Lower lobe of right lung (tissue), 2 donors: ENCODE measurements around the gene LRRC4C. TPM values are rescaled to one million over a fixed set of nuclear protein-coding genes. Genes with fewer than 3 reads are reported as not detected.
A peak's percentile ranks its signal among the peaks of the same experiment; 100 is the strongest.

Experiments used
- ATAC-seq, 2 donors: fragments of 200-7000 bp; cut with Tn5 transposase; one replicate each; pipeline ENCODE4 v1.9.1; 2020 to 2022; ENCODE audit warnings: mild to moderate bottlenecking in 2 of 2, moderate library complexity in 2 of 2
- DNase-seq: peaks from one replicate; pipeline ENCODE4 v3.0.0-alpha.2; 2020
- H3K27ac ChIP-seq: fragments of 200-600 bp; one replicate; pipeline ENCODE4 v1.8.0; 2022
- H3K27me3 ChIP-seq: fragments of 200-600 bp; one replicate; pipeline ENCODE4 v1.8.0; 2022; ENCODE audit warnings: low read depth
- H3K36me3 ChIP-seq: fragments of 200-600 bp; one replicate; pipeline ENCODE4 v1.8.0; 2022; ENCODE audit warnings: mild to moderate bottlenecking
- H3K4me1 ChIP-seq: fragments of 200-600 bp; one replicate; pipeline ENCODE4 v1.8.0; 2022
- H3K4me3 ChIP-seq: fragments of 200-600 bp; one replicate; pipeline ENCODE4 v1.8.0; 2022; ENCODE audit warnings: mild to moderate bottlenecking
- H3K9me3 ChIP-seq: fragments of 200-600 bp; one replicate; pipeline ENCODE4 v1.8.0; 2022
- CTCF ChIP-seq: fragments of 200-600 bp; IDR thresholded peaks from one replicate; pipeline ENCODE4 v1.8.0; 2022; ENCODE audit warnings: antibody characterized with exemption, mild to moderate bottlenecking
- intact Hi-C: fragments of 100-400 bp; cut with DNase I; formaldehyde crosslinking; loops from one replicate; pipeline ENCODE4 v1.11.0; 2022
- total RNA-seq: library from RNA; stranded (reverse); fragmentation: NEBNext Ultra II Directional; extraction: Animal tissue kit (Norgen Biotek cat#: 25700); gene quantifications from one replicate; pipeline ENCODE4 v1.2.1, GENCODE V29; 2021
- donor health status: DM: no; HTN: yes; CAD: no; lungs with severe emphysema.

The LRRC4C gene
- total RNA-seq, 1 donor from 2014 or later = 0.86 TPM

GRCh38 chr11:40187295-40187694 lies 1272.2 kb downstream of the LRRC4C start:
- no peaks in the 10 kb centered on the region for H3K4me1 ChIP-seq
- peak in 1 of 2 donors; percentile 31 for ATAC-seq
- H3K36me3 ChIP-seq = no peaks in the 10 kb centered on the region
- no peak for TF ChIP-seq CTCF
- no peak overlapping the region for H3K4me3 ChIP-seq
- no peaks in the 10 kb centered on the region for H3K9me3 ChIP-seq
- H3K27ac ChIP-seq = no peak overlapping the region
- intact Hi-C loops = no loop called here
- no peak for DNase-seq
- no peaks in the 10 kb centered on the region for H3K27me3 ChIP-seq

GRCh38 chr11:40186437-40187263 lies 1272.8 kb downstream of the LRRC4C start:
- Histone ChIP-seq H3K27ac (no peak overlapping the region), H3K4me3 (no peak overlapping the region), H3K9me3 (no peaks in the 10 kb centered on the region), H3K4me1 (no peaks in the 10 kb centered on the region), H3K36me3 (no peaks in the 10 kb centered on the region), H3K27me3 (no peaks in the 10 kb centered on the region)
- intact Hi-C loops = no loop called here
- ATAC-seq (peak in 1 of 2 donors; percentile 23), DNase-seq (no peak)
- no peak for TF ChIP-seq CTCF

- Histone ChIP-seq H3K27me3 (no peaks in the 10 kb centered on the region), H3K36me3 (no peaks in the 10 kb centered on the region), H3K9me3 (no peaks in the 10 kb centered on the region), H3K4me3 (no peak overlapping the region), H3K27ac (no peak overlapping the region), H3K4me1 (no peaks in the 10 kb centered on the region)
- ATAC-seq = no peak
- DNase-seq = no peak
- TF ChIP-seq CTCF = no peak
- intact Hi-C loops = no loop called here
Measured at GRCh38 chr11:40185793-40186192, 1273.7 kb downstream of the LRRC4C start.

GRCh38 chr11:40183073-40184064 lies 1276.1 kb downstream of the LRRC4C start:
- intact Hi-C loops = no loop called here
- no peak for ATAC-seq
- H3K4me1 ChIP-seq = no peaks in the 10 kb centered on the region
- DNase-seq = no peak
- no peak for TF ChIP-seq CTCF
- no peaks in the 10 kb centered on the region for H3K27me3 ChIP-seq
- H3K36me3 ChIP-seq = no peaks in the 10 kb centered on the region
- no peaks in the 10 kb centered on the region for H3K9me3 ChIP-seq
- H3K4me3 ChIP-seq = no peak overlapping the region
- no peak overlapping the region for H3K27ac ChIP-seq

GRCh38 chr11:40179541-40179940 lies 1279.9 kb downstream of the LRRC4C start:
- DNase-seq = no peak
- Histone ChIP-seq H3K36me3 (no peaks in the 10 kb centered on the region), H3K27ac (no peak overlapping the region), H3K4me1 (no peaks in the 10 kb centered on the region), H3K9me3 (no peaks in the 10 kb centered on the region), H3K27me3 (no peaks in the 10 kb centered on the region), H3K4me3 (no peak overlapping the region)
- ATAC-seq = no peak
- no peak for TF ChIP-seq CTCF
- intact Hi-C loops = no loop called here
